Measurements from ENCODE around the gene RPS27L.

DNA sequence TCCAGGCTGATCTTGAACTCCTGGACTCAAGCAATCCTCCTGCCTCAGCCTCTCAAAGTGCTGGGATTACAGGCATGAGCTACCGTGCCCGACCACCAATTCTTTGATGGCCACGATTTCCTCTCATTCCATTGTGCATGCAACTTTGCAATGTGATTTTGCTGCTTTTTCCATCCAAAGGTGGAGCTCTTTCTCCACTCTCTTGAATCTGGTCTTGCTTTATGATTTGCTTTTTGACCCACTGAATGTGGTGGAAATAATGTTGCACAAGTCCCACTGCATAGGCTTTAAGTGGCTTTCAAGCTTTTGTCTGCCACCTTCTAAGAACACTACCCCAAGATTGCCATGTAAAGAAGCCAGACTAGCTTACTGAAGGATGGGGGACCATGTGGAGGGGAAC, 10.6 kb downstream of the RPS27L start:
- TF ChIP-seq NR2C2 (CRISPR knock-in tag; IDR thresholded peaks at IDR 0.05) (no peak), FOXK1 (CRISPR knock-in tag; IDR thresholded peaks at IDR 0.05) (no peak), SMAD3 (CRISPR knock-in tag; IDR thresholded peaks at IDR 0.05; ENCODE audit: borderline replicate concordance) (no peak), FOXP1 (CRISPR knock-in tag; IDR thresholded peaks at IDR 0.05; ENCODE audit: borderline replicate concordance) (no peak)
- TF ChIP-seq, protein P1, sequence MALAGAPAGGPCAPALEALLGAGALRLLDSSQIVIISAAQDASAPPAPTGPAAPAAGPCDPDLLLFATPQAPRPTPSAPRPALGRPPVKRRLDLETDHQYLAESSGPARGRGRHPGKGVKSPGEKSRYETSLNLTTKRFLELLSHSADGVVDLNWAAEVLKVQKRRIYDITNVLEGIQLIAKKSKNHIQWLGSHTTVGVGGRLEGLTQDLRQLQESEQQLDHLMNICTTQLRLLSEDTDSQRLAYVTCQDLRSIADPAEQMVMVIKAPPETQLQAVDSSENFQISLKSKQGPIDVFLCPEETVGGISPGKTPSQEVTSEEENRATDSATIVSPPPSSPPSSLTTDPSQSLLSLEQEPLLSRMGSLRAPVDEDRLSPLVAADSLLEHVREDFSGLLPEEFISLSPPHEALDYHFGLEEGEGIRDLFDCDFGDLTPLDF (CRISPR knock-in tag; IDR thresholded peaks at IDR 0.05): no peak
